GM12873 (cell line): ENCODE results near the gene TMEM150C.

Experiments
- CTCF ChIP-seq: IDR thresholded peaks from 2 replicates; pipeline ENCODE4 v1.5.1; 2012; ENCODE audit warnings: low read depth, mild to moderate bottlenecking, moderate library complexity, low read length, control low read depth; ENCODE audit not compliant: insufficient read depth; ENCODE audit errors: missing control alignments

Gene TMEM150C

GRCh38 chr4:82569076-82569475, 7.3 kb upstream of the TMEM150C start:
- TF ChIP-seq CTCF, result no peak

- TF ChIP-seq CTCF, result no peak
Measured at GRCh38 chr4:82567444-82567843, 5.7 kb upstream of the TMEM150C start.

- TF ChIP-seq CTCF, result no peak
Measured at GRCh38 chr4:82562564-82562854, 721 bp upstream of the TMEM150C start.

GRCh38 chr4:82560853-82561785, 669 bp downstream of the TMEM150C start:
- TF ChIP-seq CTCF, result no peak

- no peak for TF ChIP-seq CTCF
Measured at GRCh38 chr4:82559735-82560120, 2.1 kb downstream of the TMEM150C start.

- peak; percentile 24 for TF ChIP-seq CTCF
Measured at GRCh38 chr4:82555276-82555675, 6.5 kb downstream of the TMEM150C start.

GRCh38 chr4:82553020-82553419, 8.8 kb downstream of the TMEM150C start:
- TF ChIP-seq CTCF, result no peak
